ENCODE data around the gene RAB35. TPM values are rescaled to one million over a fixed set of nuclear protein-coding genes. Genes with fewer than 3 reads are reported as not detected.

RAB35 gene
- polyA plus RNA-seq, 6 donors from 2014 or later = 6.2 to 16.6 (median 14.6) TPM

DNA sequence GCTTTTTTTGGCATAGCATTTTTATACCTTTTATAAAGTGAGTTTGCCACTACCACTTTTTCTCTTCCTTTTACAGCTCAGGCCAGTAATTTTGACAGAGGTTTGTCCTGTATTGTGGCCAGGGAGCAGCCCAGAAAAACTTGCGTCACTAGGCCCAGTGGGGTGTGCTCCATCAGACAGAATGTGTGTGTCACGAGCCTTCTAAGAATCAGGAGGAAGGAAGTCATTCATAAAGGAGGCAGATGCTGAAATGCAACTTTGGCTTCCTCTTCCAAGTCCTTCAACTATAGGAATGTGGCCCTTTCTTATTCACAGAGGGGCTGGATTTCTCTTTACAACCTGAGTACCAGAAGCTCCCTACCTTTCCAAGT, 10.1 kb upstream of the RAB35 start:
- Mint-ChIP-seq H3K4me3 (peak overlapping the region in 1 of 8 donors; percentile 43), H3K27me3 (no peaks in the 10 kb centered on the region), H3K27ac (peak overlapping the region in 3 of 6 donors; percentile 6 to 67 (median 43)), H3K9me3 (peaks cover 0 to 1% (median 0%) of the 10 kb centered on the region in 7 donors), H3K4me1 (peaks cover 4 to 22% (median 10%) of the 10 kb centered on the region in 3 donors), H3K36me3 (peaks cover 4 to 8% of the 10 kb centered on the region in 2 donors)
- no peak for ATAC-seq (ENCODE audit: low read depth in 2 of 2)
- no peak for DNase-seq

- peak overlapping the region in 1 of 8 donors; percentile 43 for H3K4me3 Mint-ChIP-seq
- ATAC-seq (ENCODE audit: low read depth in 2 of 2) (no peak), DNase-seq (no peak)
- H3K36me3 Mint-ChIP-seq = peaks cover 4 to 8% of the 10 kb centered on the region in 2 donors
- peaks cover 6 to 20% (median 12%) of the 10 kb centered on the region in 3 donors for H3K4me1 Mint-ChIP-seq
- H3K27me3 Mint-ChIP-seq = no peaks in the 10 kb centered on the region
- H3K9me3 Mint-ChIP-seq = peaks cover 0 to 1% (median 0%) of the 10 kb centered on the region in 7 donors
- H3K27ac Mint-ChIP-seq = peak overlapping the region in 2 of 6 donors; percentile 39 to 67
Observed at GRCh38 chr12:120125792-120126634, 9.5 kb upstream of the RAB35 start.

- H3K27ac Mint-ChIP-seq = peak overlapping the region in 2 of 6 donors; percentile 41 to 44
- no peaks in the 10 kb centered on the region for H3K27me3 Mint-ChIP-seq
- peaks cover 0 to 1% (median 0%) of the 10 kb centered on the region in 7 donors for H3K9me3 Mint-ChIP-seq
- peaks cover 12 to 28% (median 17%) of the 10 kb centered on the region in 3 donors for H3K4me1 Mint-ChIP-seq
- H3K4me3 Mint-ChIP-seq = no peak overlapping the region
- peaks cover 4 to 8% of the 10 kb centered on the region in 2 donors for H3K36me3 Mint-ChIP-seq
- DNase-seq (no peak), ATAC-seq (ENCODE audit: low read depth in 2 of 2) (no peak)
Observed at GRCh38 chr12:120125029-120125428, 8.5 kb upstream of the RAB35 start.

GRCh38 chr12:120121766-120122293, 5.3 kb upstream of the RAB35 start:
- peak overlapping the region in 1 of 6 donors; percentile 53 for H3K27ac Mint-ChIP-seq
- peak overlapping the region in 1 of 8 donors; percentile 59 for H3K4me3 Mint-ChIP-seq
- ATAC-seq (ENCODE audit: low read depth in 2 of 2) (no peak), DNase-seq (no peak)
- H3K36me3 Mint-ChIP-seq = no peaks in the 10 kb centered on the region
- peaks cover 33 to 54% (median 42%) of the 10 kb centered on the region in 3 donors for H3K4me1 Mint-ChIP-seq
- H3K27me3 Mint-ChIP-seq = no peaks in the 10 kb centered on the region
- peaks cover 0 to 1% (median 0%) of the 10 kb centered on the region in 7 donors for H3K9me3 Mint-ChIP-seq

GRCh38 chr12:120121343-120121742, 4.8 kb upstream of the RAB35 start:
- Mint-ChIP-seq H3K4me3 (peak overlapping the region in 1 of 8 donors; percentile 59), H3K36me3 (no peaks in the 10 kb centered on the region), H3K27me3 (no peaks in the 10 kb centered on the region), H3K27ac (peak overlapping the region in 1 of 6 donors; percentile 53), H3K9me3 (no peaks in the 10 kb centered on the region), H3K4me1 (peaks cover 33 to 52% (median 42%) of the 10 kb centered on the region in 3 donors)
- ATAC-seq (ENCODE audit: low read depth in 2 of 2) (no peak), DNase-seq (no peak)

DNA sequence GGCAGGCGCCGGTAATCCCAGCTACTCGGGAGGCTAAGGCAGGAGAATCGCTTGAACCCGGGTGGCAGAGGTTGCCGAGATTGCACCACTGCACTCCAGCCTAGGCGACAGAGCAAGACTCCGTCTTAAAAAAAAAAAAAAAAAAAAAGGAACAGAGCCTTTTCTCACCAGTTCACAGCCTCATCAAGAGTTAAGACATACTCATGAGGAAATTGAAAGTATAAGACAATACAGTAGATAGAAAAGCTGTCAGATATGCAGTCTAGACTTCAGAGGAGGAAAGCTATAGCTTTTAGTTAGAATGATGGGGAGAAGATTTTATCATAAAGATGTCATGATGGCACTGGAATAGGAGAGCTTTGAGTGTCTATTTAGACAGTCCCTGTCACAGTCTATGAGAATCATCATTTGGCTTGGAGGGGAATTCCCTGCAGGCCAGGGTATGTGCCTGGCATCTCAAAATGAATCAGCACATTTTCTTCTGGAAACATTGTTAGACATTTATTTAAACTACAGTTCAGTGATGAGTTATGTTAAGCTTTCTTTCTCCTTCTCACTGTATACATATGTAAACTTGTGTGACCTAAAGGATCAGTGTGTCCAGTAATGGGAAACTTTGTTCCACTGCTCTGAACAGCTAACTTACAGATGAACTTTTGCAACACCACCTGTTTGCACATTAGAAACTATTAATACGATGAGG, 2.9 kb upstream of the RAB35 start:
- Mint-ChIP-seq H3K36me3 (no peaks in the 10 kb centered on the region), H3K27me3 (no peaks in the 10 kb centered on the region), H3K9me3 (no peaks in the 10 kb centered on the region), H3K4me1 (peaks cover 50 to 68% (median 60%) of the 10 kb centered on the region in 3 donors), H3K27ac (peak overlapping the region in 4 of 6 donors; percentile 7 to 64 (median 47)), H3K4me3 (peak overlapping the region in 3 of 8 donors; percentile 10 to 94 (median 49))
- DNase-seq = no peak
- ATAC-seq (ENCODE audit: low read depth in 2 of 2) = peak in 1 of 2 donors; percentile 20

GRCh38 chr12:120118321-120119061, 1.9 kb upstream of the RAB35 start:
- ATAC-seq (ENCODE audit: low read depth in 2 of 2) = no peak

DNA sequence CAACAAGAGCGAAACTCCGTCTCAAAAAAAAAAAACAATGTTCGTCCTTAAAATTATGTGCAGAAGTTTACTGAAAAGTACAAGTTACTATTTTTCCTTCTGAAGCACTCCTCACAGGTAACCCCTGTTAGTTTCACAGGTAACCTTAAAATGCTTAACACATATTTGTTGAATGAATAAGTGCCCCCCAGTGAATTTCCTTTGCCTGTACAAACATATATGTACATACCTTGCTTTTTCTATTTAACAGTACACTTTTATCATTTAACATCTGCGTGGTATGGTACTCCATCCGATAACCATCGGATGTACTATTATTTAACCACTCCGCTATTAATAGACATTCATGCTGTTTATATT, 1.4 kb upstream of the RAB35 start:
- H3K27ac Mint-ChIP-seq = peak overlapping the region in 4 of 6 donors; percentile 27 to 91 (median 78)
- H3K27me3 Mint-ChIP-seq = no peaks in the 10 kb centered on the region
- DNase-seq (no peak), ATAC-seq (ENCODE audit: low read depth in 2 of 2) (no peak)
- peak overlapping the region; percentile 78 to 94 (median 92) for H3K4me3 Mint-ChIP-seq
- H3K4me1 Mint-ChIP-seq = peaks cover 54 to 62% (median 60%) of the 10 kb centered on the region in 3 donors
- H3K9me3 Mint-ChIP-seq = no peaks in the 10 kb centered on the region
- H3K36me3 Mint-ChIP-seq = no peaks in the 10 kb centered on the region

More at GRCh38 chr12:120118321-120119061, 1.9 kb upstream of the RAB35 start:
- peaks cover 49 to 63% (median 58%) of the 10 kb centered on the region in 3 donors for H3K4me1 Mint-ChIP-seq
- H3K27ac Mint-ChIP-seq = peak overlapping the region in 4 of 6 donors; percentile 27 to 81 (median 52)
- no peak for DNase-seq
- peak overlapping the region; percentile 29 to 94 (median 92) for H3K4me3 Mint-ChIP-seq
- no peaks in the 10 kb centered on the region for H3K9me3 Mint-ChIP-seq
- no peaks in the 10 kb centered on the region for H3K36me3 Mint-ChIP-seq
- H3K27me3 Mint-ChIP-seq = no peaks in the 10 kb centered on the region

GRCh38 chr12:120116792-120117651, 469 bp upstream of the RAB35 start:
- DNase-seq (peak; percentile 97), ATAC-seq (ENCODE audit: low read depth in 2 of 2) (peak; percentile 77 to 81)
- H3K4me1 Mint-ChIP-seq = peaks cover 59 to 69% (median 67%) of the 10 kb centered on the region in 3 donors
- H3K36me3 Mint-ChIP-seq = no peaks in the 10 kb centered on the region
- peak overlapping the region; percentile 0 to 92 (median 86) for H3K27ac Mint-ChIP-seq
- peak overlapping the region; percentile 78 to 94 (median 92) for H3K4me3 Mint-ChIP-seq
- H3K27me3 Mint-ChIP-seq = no peaks in the 10 kb centered on the region
- H3K9me3 Mint-ChIP-seq = no peaks in the 10 kb centered on the region

GRCh38 chr12:120115692-120116440, 687 bp downstream of the RAB35 start:
- no peaks in the 10 kb centered on the region for H3K36me3 Mint-ChIP-seq
- peak overlapping the region; percentile 78 to 96 (median 94) for H3K4me3 Mint-ChIP-seq
- no peaks in the 10 kb centered on the region for H3K27me3 Mint-ChIP-seq
- DNase-seq (no peak), ATAC-seq (ENCODE audit: low read depth in 2 of 2) (no peak)
- H3K4me1 Mint-ChIP-seq = peaks cover 65 to 75% (median 74%) of the 10 kb centered on the region in 3 donors
- no peaks in the 10 kb centered on the region for H3K9me3 Mint-ChIP-seq
- peak overlapping the region; percentile 4 to 94 (median 89) for H3K27ac Mint-ChIP-seq

GRCh38 chr12:120115066-120115465, 1.5 kb downstream of the RAB35 start:
- peak overlapping the region; percentile 78 to 96 (median 94) for H3K4me3 Mint-ChIP-seq
- peak overlapping the region in 5 of 6 donors; percentile 7 to 94 (median 81) for H3K27ac Mint-ChIP-seq
- no peaks in the 10 kb centered on the region for H3K27me3 Mint-ChIP-seq
- DNase-seq (no peak), ATAC-seq (ENCODE audit: low read depth in 2 of 2) (no peak)
- no peaks in the 10 kb centered on the region for H3K36me3 Mint-ChIP-seq
- no peaks in the 10 kb centered on the region for H3K9me3 Mint-ChIP-seq
- peaks cover 68 to 78% (median 76%) of the 10 kb centered on the region in 3 donors for H3K4me1 Mint-ChIP-seq
